ENCODE results near the gene RAET1G.
"Not testable (repeated sequence)": the region's sequence is repeated elsewhere in the genome, so short reads cannot be mapped to it uniquely, and the experiment has no call there.

The RAET1G gene

GRCh38 chr6:149909701-149910470 is 13.0 kb downstream of the RAET1G start:
- no peak for FAIRE-seq

GRCh38 chr6:149908480-149908879 is 14.4 kb downstream of the RAET1G start:
- FAIRE-seq = not testable (repeated sequence)

- FAIRE-seq = no peak
Measured at GRCh38 chr6:149907317-149907716, 15.6 kb downstream of the RAET1G start.

- FAIRE-seq = no peak
Measured at GRCh38 chr6:149906405-149906804, 16.5 kb downstream of the RAET1G start.

- FAIRE-seq = no peak
Measured at GRCh38 chr6:149905911-149906371, 17.0 kb downstream of the RAET1G start.

GRCh38 chr6:149905371-149905910 is 17.5 kb downstream of the RAET1G start:
- FAIRE-seq = no peak

GRCh38 chr6:149904661-149905370 is 18.1 kb downstream of the RAET1G start:
- FAIRE-seq = no peak

- FAIRE-seq = no peak
Measured at GRCh38 chr6:149903938-149904611, 18.8 kb downstream of the RAET1G start.

GRCh38 chr6:149901444-149902140 is 21.3 kb downstream of the RAET1G start:
- FAIRE-seq = no peak

- no peak for FAIRE-seq
Measured at GRCh38 chr6:149900620-149901443, 22.1 kb downstream of the RAET1G start.

- FAIRE-seq = no peak
Measured at GRCh38 chr6:149899926-149900619, 22.8 kb downstream of the RAET1G start.

GRCh38 chr6:149899486-149899885 is 23.4 kb downstream of the RAET1G start:
- no peak for FAIRE-seq

- FAIRE-seq = no peak
Measured at GRCh38 chr6:149898966-149899365, 24.0 kb downstream of the RAET1G start.

GRCh38 chr6:149897855-149898744 is 24.8 kb downstream of the RAET1G start, which contains the start of gene RAET1E:
Gene RAET1E (minus strand): TSS chr6:149898113. CDS start chr6:149890901, 7,212 bp downstream.
- FAIRE-seq = no peak

GRCh38 chr6:149897015-149897697 is 25.8 kb downstream of the RAET1G start:
- no peak for FAIRE-seq

GRCh38 chr6:149896491-149896890 is 26.4 kb downstream of the RAET1G start:
- FAIRE-seq = no peak

- no peak for FAIRE-seq
Measured at GRCh38 chr6:149895833-149896271, 27.1 kb downstream of the RAET1G start.

GRCh38 chr6:149895048-149895590 is 27.8 kb downstream of the RAET1G start:
- FAIRE-seq = no peak

- not testable (repeated sequence) for FAIRE-seq
Measured at GRCh38 chr6:149891864-149892263, 31.1 kb downstream of the RAET1G start.

Data from G401.6 (cell line).